GM12892 (cell line): Measurements from ENCODE around the gene NDC80.

Source experiments
- POLR2A ChIP-seq: IDR thresholded peaks from 2 replicates; pipeline ENCODE4 v1.6.1; 2011; ENCODE audit warnings: low read depth, low read length, control low read depth
- POLR2AphosphoS5 ChIP-seq: IDR thresholded peaks from 2 replicates; pipeline ENCODE4 v1.6.1; 2011; ENCODE audit warnings: low read depth, low read length, control low read depth
- TAF1 ChIP-seq: IDR thresholded peaks from 2 replicates; pipeline ENCODE4 v1.6.1; 2011; ENCODE audit warnings: low read depth, mild to moderate bottlenecking, control low read depth, low read length, borderline replicate concordance

DNA sequence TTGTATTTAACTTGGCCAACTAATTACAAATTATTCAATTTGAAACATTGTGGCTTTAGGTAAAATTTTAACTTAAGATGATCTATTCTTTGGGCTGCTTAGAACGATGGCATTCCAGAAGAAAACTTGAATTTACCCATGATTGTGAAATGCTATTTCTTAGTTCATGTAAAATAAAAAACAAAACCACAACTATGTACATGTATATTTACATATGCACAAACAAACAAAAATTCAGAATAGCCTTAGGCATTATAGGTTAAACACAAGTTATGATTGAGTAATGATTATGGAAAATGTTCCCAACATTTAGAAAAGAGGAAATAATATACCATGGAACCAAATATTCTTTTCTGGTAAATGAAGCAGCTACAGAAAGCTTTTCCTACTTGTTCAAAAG, 80.6 kb downstream of the NDC80 start:
- TF ChIP-seq POLR2A (no peak), TAF1 (no peak), POLR2AphosphoS5 (no peak)
